ENCODE data around the gene SIX1.

The SIX1 gene

GRCh38 chr14:60655119-60655897 lies 6.0 kb upstream of the SIX1 start:
- DNase-seq (ENCODE audit: low spot score): no peak

DNA sequence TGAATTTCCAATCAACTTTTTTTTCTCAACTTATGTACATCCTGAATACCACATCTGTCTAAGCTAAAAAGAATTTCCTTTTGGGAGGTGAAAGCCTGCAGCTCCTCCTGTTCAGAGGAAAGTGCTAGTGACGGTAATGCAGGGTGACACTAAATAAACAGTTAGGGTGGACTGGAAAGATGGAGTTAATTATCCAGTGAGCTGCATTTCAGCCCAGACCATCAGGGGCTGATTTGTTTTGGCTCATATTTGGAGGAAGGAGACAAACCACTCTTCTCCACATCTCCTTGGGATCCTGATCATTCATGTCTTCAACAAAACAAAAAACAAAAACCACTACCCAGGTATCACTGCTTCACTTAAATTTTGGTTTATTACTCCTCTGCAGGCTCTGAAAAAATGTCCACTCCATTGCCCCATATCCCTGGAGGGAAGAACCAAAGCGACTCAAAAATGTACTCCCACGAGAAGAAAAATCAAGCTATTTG lies 5.1 kb upstream of the SIX1 start:
- DNase-seq (ENCODE audit: low spot score): no peak

- no peak for DNase-seq (ENCODE audit: low spot score)
These were observed 4.5 kb upstream of the SIX1 start for GRCh38 chr14:60653701-60654161.

- no peak for DNase-seq (ENCODE audit: low spot score)
These were observed 3.7 kb upstream of the SIX1 start for GRCh38 chr14:60652674-60653651.

DNA sequence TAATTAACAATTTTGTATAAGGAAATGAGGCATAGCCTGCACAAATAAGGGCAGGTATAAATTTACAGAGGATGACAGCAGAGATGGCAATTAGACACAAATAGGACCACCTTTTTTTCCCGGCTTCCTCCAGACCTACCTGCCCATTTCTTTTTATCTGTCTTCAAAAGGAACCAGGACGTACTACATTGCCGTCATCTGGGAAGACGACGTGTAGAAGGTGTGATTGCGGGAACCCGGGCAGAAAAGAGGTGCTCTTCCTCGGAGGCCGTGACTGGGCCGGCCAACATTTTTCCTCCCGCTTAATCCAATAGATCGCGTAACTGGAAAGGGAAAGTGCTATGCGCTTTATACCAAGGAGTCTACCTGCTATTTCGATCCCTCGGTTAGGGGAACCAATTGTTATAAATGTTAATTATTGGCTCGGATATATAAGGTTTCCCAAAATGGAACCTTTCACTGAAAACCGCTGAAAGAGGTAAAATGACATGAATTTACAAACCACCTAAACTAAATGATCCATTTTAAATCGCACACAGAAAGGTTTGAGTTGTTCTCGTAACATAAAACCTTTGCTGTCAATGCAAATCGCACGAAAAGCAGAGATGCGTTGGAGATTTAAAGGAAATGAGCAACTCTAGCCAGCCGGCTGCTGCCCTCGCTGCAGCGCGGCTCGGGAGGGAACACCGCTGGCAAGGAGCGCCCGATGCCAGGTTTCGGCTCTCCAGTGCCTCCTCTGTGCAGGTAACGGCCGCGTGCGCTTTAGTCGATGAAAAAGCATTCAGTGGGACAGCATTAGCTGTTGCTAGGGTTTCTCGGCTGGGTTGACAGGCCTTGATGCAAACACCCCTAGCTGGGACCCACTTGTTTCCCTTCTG lies 2.8 kb upstream of the SIX1 start:
- no peak for DNase-seq (ENCODE audit: low spot score)

GRCh38 chr14:60651086-60651795 lies 2.0 kb upstream of the SIX1 start:
- DNase-seq (ENCODE audit: low spot score): no peak

DNA sequence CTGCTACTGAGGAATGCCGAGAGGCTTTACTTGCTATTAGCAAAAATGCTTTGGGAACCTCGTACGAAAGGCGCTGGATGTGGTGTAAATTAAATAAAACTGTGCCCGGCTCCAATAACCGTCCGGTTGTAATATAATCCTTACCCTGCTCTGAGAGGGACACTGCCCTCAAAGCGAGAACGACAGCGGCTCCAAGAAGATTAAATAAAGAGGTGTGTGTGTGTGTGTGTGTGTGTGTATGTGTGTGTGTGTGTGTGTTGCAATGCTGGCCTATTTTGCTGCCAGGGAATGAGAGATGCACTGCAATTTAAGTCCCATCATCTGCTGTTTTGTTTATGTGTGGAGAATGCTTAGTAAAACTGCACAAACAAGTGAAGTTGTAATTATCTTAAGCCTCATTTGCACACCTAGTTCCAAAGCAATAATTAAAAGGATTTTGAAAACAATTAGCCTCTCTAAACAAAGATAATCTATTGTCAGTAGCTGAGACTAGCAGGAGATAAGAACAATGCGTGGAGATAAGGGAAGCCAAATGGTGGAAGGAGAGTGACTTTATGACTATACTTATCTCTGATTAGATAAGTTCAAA lies 1.2 kb upstream of the SIX1 start:
- DNase-seq (ENCODE audit: low spot score): no peak

DNA sequence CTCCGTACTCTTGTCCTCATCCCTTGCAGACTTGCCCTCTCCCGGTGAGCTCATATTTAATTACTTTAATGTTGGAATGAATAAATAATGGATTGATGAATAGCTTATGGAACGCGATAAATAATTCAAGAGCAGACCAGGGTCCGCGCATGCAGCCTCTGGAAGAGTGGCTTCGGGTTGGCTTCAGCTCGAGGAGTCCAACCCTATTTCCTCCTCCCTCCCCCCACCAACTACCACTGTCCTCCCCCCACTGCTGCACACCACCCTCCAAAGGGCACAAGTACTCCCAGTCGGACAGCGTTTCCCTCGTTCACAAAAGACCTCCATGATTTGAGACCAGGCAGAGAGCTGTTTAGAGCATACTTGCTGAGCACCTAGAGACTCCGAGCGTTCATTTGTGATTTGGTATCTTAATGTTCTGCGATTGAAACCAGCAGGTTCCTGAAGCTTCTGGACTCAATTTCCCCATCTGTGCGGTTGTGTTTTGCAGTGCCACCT lies 647 bp upstream of the SIX1 start:
- DNase-seq (ENCODE audit: low spot score): no peak

DNA sequence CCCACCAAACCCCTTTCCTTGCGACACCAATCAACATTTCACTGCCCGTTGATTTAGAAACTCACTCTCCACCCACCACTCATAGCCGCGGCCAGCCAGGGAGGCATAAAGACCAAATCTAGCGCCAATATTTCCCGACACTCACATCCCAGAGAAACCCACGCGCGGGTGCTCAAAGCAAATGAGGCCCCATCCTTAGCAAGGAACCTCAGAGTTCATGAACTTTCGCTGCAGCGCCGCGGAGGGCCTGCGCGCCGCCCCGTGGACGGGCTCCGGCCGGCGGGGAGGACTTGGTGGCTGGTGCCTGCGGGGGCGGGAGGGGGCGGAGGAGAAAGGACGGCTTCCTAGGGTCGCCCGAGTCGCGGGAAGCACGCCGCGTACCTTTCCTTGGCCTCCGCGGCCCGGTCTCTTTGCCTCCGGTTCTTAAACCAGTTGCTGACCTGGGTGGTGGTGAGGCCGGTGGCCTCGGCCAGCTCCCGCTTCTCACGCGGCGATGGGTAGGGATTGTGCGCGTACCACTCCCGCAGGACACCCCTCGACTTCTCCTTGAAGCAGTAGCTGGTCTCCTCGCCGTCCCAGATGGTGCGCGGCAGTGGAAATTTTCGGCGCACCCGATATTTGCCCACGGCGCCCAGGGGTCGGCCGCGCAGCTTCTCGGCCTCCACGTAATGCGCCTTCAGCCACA lies 886 bp downstream of the SIX1 start:
- no peak for DNase-seq (ENCODE audit: low spot score)

DNA sequence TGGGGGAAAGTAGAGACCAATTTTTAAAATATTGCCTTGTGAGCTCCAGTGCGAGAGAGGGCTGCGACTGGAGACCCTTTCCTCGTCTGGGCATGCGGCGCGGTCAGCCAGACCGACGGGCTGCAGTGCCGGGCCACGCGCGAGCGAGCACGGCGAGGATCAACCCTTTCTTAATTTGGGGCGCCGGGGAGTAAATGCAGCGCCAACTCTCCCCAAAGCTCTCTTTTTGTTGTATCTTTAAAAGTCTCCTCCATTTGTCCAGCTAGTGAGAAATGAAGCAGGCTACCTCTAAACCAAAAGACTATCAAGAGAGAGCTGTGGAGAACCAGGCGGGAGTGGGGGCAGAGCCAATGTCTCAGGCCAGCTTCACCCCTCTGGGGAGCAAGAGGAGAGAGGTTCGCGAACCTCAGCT lies 1.4 kb downstream of the SIX1 start:
- DNase-seq (ENCODE audit: low spot score): no peak

GRCh38 chr14:60647081-60647836 lies 2.0 kb downstream of the SIX1 start:
- no peak for DNase-seq (ENCODE audit: low spot score)

- no peak for DNase-seq (ENCODE audit: low spot score)
These were observed 3.0 kb downstream of the SIX1 start for GRCh38 chr14:60646226-60646818.

- DNase-seq (ENCODE audit: low spot score): no peak
These were observed 4.0 kb downstream of the SIX1 start for GRCh38 chr14:60645126-60645741.

DNA sequence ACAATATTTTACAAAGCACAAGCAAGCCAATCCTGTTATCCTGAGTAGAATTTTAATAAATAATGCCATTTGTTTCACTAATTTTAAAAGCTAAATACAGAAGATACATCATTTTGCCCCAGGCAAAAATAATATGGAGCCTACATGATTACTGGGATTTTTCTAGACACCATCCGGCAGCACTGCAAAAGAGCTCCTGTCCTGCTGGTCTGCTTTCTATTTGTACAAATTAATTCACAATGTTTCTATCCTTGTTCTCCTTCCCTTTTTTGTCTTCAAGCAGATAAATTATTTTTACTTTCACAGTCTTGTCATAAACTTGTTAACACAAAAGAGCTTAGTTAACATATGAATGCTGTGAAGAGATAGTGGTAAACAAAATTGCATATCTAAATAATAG lies 4.6 kb downstream of the SIX1 start:
- no peak for DNase-seq (ENCODE audit: low spot score)

GRCh38 chr14:60643463-60644314 lies 5.6 kb downstream of the SIX1 start:
- DNase-seq (ENCODE audit: low spot score): no peak

GRCh38 chr14:60643141-60643462 lies 6.2 kb downstream of the SIX1 start:
- no peak for DNase-seq (ENCODE audit: low spot score)

All from D341Med (cell line).